HepG2 (cell line): ENCODE results near the gene C19orf38. TPM values are rescaled to one million over a fixed set of nuclear protein-coding genes. Genes with fewer than 3 reads are reported as not detected.

Experiments
- ARNTL ChIP-seq: sonication (generic); formaldehyde crosslinking; IDR thresholded peaks from 2 replicates; pipeline ENCODE4 v1.4.0; 2020; ENCODE audit warnings: mild to moderate bottlenecking, missing genetic modification reagents
- CAMTA2 ChIP-seq: sonication (generic); formaldehyde crosslinking; IDR thresholded peaks from 2 replicates; pipeline ENCODE4 v1.4.0; 2020; ENCODE audit warnings: mild to moderate bottlenecking, missing genetic modification reagents, borderline replicate concordance
- CCAR2 ChIP-seq: fragments of 200-400 bp; formaldehyde crosslinking; optimal IDR thresholded peaks from 2 replicates; pipeline ENCODE3; 2018; ENCODE audit warnings: low read depth, mild to moderate bottlenecking, low read length, moderate library complexity
- HIC2 ChIP-seq: sonication (generic); formaldehyde crosslinking; IDR thresholded peaks from 2 replicates; pipeline ENCODE4 v1.9.0; 2022; ENCODE audit warnings: low read depth, missing genetic modification reagents
- KAT2B ChIP-seq: fragments of 150-350 bp; IDR thresholded peaks from 2 replicates; pipeline ENCODE4 v1.6.1; 2014; ENCODE audit warnings: low read depth, low read length, borderline replicate concordance
- MLXIP ChIP-seq: sonication (generic); formaldehyde crosslinking; IDR thresholded peaks from 2 replicates; pipeline ENCODE4 v1.9.0; 2021; ENCODE audit warnings: missing genetic modification reagents, borderline replicate concordance
- MTA3 ChIP-seq: sonication (generic); formaldehyde crosslinking; IDR thresholded peaks from 2 replicates; pipeline ENCODE4 v1.4.0; 2020; ENCODE audit warnings: missing genetic modification reagents
- PAXIP1 ChIP-seq: sonication (generic); formaldehyde crosslinking; conservative IDR thresholded peaks from 2 replicates; pipeline ENCODE4 v1.4.0; 2020; ENCODE audit warnings: mild to moderate bottlenecking, missing genetic modification reagents, moderate library complexity
- PREB ChIP-seq: sonication (generic); formaldehyde crosslinking; IDR thresholded peaks from 2 replicates; pipeline ENCODE4 v1.4.0; 2020; ENCODE audit warnings: missing genetic modification reagents
- ZNF142 ChIP-seq: sonication (generic); formaldehyde crosslinking; IDR thresholded peaks from 2 replicates; pipeline ENCODE4 v1.4.0; 2020; ENCODE audit warnings: missing genetic modification reagents
- ZSCAN12 ChIP-seq: sonication (generic); formaldehyde crosslinking; IDR thresholded peaks from 2 replicates; pipeline ENCODE4 v1.9.0; 2021; ENCODE audit warnings: mild to moderate bottlenecking, missing genetic modification reagents
- polyA plus RNA-seq, 8 experiments: library from polyadenylated mRNA; depleted of rRNA in 3 of 8; stranded (reverse) in 7 of 8; unstranded in 1 of 8; fragments of >200 nt; fragmentation: Illumina TruSeq in 4 of 8; extraction: Trizol in 4 of 8; gene quantifications; 2 replicates each; pipeline versions ENCODE4 v1.2.1 to v1.2.3, GENCODE V29; 2011 to 2016; ENCODE audit warnings: low read depth in 4 of 8, missing spikeins in 1 of 8, mixed read lengths in 1 of 8; ENCODE audit not compliant: insufficient read depth in 1 of 8
- total RNA-seq, 5 experiments: library from RNA; depleted of rRNA; stranded (reverse); fragments of >200 nt; fragmentation: Illumina TruSeq; extraction: Trizol; gene quantifications; 2 replicates each; pipeline ENCODE4 v1.2.3, GENCODE V29; 2016; ENCODE audit warnings: low read depth in 1 of 5

C19orf38 gene
- total and polyA plus RNA-seq, 2 of the 13 experiments (the other 11 are each of a cell fraction or from before 2014, with no cell fraction given) = 0.11 TPM; not detected in 1

- no peak; the same call in 1 of the 2 replicates for TF ChIP-seq ZNF142
- TF ChIP-seq CCAR2 = no peak
- TF ChIP-seq KAT2B = no peak
- TF ChIP-seq PREB = no peak
- TF ChIP-seq MLXIP (CRISPR knock-in tag) = no peak
- peak; percentile 3; the same call in 1 of the 2 replicates for TF ChIP-seq PAXIP1 (CRISPR knock-in tag)
- no peak for TF ChIP-seq ZSCAN12 (CRISPR knock-in tag)
- TF ChIP-seq HIC2 (CRISPR knock-in tag) = no peak
- TF ChIP-seq ARNTL (CRISPR knock-in tag) = peak; percentile 47; the same call in 1 of the 2 replicates
- TF ChIP-seq CAMTA2 (CRISPR knock-in tag) = no peak
- no peak for TF ChIP-seq MTA3
Measured at GRCh38 chr19:10836479-10837330, 11.5 kb upstream of the C19orf38 start (continued).
